ENCODE results near the gene CRTC1.

CRTC1 gene

DNA sequence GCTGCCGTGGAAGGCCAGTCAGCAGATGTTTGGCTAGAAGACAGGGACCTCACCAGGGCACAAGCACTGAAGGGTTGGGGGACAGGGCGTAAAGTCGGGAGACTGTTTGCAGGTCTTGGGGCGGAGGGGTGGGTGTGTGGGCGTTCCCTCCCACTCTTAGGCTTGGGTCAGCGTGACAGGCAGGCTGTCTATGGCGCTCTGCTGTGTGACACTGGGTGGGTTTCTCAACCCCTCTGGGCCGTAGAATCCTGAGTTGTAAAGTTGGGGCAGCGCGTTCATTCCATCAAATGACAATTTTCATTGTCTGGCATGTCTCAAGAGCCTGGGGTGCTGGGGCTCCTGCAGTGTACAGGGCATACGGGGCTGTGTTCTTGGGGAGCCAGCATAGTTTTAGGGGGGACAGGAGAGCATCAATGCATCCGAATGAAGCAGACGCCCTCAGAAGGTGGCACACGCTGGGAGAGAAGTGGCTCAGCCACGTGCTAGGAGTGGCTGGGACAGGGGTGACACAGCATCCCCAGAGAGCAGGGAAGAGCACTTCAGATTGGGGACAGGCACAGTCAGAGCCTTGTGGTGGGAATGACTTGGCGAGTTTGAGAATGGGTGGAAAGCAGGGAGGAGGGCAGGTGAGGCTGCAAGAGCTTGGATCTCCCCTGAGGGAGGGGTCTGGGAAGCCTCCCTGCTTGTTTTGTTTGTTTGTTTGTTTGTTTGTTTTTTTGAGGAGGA, 4.4 kb downstream of the CRTC1 start:
- no peak for DNase-seq
- in situ Hi-C loops (cut with MboI; ENCODE audit: low pct_unique_long_range_greater_than_20kb, low sequenced_read_pairs): no loop called here

DNA sequence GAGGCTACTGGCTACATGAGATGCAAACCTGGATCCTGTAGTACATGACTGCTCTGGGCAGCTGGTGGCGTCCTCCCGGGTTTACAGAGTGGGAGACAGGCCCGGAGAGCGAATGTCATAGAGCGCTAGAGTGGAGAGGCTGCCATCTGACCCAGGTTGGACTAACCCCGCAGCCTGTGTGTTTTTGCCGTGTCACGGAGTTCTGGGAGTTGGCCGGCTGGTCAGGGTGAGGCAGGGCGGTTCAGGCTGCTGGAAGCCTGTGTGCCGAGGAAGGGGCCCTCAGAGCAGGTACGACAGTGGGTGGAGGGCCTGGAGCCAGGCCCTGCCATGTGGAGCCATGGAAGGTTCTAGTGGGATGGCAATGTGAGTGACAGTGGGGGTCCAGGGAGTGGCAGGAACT, 12.5 kb downstream of the CRTC1 start:
- no peak for DNase-seq
- in situ Hi-C loops (cut with MboI; ENCODE audit: low pct_unique_long_range_greater_than_20kb, low sequenced_read_pairs): no loop called here

DNA sequence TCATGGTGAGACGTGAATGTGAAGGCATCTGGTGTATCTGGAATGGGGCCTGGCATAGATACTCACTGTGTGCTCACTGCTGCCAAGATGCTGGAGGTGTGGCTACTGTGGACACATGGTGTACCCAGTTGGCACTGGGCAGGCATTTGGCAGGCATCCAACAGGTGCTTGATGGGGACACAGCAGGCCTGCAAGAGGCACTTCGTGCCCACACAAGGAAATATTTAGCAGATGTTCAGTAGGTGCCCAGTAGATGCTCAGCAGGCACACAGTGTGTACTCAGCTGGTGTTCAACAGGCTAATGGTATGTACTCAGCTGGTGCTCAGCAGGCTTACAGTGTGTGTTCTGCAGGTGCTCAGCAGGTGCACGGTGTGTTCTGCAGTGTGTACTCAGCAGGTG, 14.2 kb downstream of the CRTC1 start:
- in situ Hi-C loops (cut with MboI; ENCODE audit: low pct_unique_long_range_greater_than_20kb, low sequenced_read_pairs): no loop called here
- DNase-seq: no peak

DNA sequence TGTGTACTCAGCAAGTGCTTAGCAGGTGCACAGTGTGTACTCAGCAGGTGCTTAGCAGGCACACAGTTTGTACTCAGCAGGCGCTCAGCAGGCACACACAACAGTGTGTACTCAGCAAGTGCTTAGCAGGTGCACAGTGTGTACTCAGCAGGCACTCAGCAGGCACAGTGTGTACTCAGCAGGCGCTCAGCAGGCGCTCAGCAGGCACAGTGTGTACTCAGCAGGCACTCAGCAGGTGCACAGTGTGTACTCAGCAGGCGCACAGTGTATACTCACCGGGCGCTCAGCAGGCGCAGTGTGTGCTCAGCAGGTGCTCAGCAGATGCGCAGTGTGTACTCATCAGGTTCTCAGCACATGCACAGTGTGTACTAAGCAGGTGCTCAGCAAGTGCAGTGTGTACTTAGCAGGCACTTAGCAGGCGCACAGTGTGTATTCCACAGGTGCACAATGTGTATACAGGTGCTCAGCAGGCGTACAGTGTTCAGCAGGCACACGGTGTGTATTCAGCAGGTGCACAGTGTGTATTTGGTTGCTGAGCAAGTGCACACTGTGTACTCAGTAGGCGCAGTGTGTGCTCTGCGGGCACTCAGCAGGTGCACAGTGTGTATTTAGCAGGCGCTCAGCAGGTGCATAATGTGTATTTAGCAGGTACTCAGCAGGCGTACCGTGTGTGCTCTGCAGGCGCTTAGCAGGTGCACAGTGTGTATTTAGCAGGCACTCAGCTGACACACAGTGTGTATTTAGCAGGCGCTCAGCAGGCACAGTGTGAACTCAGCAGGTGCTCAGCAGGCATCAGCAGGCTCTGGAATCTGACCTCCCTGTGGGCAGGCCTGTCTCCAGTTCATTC, 15.1 kb downstream of the CRTC1 start:
- in situ Hi-C loops (cut with MboI; ENCODE audit: low pct_unique_long_range_greater_than_20kb, low sequenced_read_pairs): no loop called here
- no peak for DNase-seq

DNA sequence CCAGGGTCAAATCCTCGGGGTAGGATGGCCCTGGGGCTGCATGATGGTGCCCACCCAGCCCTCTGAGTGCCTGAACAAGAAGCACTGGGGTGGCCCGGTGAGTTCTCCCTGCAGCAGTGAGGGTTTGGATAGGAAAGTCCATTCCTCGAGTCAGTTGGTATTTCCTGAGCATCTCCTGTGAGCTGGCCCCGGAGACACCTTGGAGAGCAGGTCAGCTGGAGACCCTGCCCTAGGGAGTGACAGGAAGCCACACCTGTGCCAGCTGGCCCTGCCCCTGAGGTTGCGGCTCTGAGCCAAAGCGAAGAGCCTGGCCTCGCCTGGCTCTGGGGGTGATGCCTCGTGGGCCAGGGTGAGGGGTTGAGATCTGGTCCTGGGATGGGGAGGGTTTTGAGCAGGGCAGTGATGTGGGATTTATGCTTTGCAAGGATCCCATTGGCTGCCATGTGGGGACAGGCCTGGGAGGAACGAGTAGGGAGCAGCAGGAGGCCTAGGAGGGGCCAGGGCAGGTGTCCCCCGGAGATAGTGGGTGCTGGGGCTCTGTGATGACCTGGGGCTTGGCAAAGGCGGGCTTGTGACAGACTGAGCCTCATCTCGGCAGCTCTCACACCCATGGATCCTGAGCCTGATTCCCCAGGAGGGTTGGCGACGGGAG, 16.0 kb downstream of the CRTC1 start:
- in situ Hi-C loops (cut with MboI; ENCODE audit: low pct_unique_long_range_greater_than_20kb, low sequenced_read_pairs): no loop called here
- DNase-seq: no peak

DNA sequence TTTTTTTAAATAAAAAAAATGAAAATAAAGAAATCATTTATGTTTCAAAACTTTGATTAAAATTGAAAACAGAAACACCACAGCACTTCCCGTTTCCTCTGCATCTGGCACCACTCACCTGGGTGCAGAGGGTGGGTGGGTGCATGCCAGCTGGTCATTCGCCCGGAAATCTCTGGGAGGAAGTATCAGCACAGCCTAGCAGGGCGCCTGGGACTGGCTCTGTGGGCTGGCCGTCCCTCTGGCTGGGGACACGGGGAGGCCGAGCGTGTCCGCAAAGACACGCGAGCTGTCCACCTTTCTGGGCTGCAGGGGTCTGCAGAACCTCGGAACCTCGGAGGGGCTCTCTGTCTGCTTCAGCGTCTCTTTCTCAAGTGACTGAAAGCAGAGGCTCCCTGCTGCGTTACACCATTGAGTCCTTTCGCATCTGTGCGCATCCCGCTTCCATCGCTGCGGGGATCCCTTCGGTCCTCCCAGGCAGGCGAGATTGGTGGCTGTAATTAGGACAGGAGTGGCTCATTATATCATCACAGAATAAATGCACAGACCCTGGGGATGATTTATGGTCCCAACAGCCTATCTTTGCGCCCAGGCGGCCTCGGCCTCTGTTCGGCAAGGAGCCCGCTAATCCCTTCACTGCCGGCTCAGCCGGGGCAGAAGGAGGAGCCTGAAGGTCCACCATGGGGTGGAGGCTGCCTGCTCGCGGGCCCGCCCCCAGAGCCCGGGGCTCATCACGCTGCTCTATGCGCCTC, 17.2 kb downstream of the CRTC1 start:
- in situ Hi-C loops (cut with MboI; ENCODE audit: low pct_unique_long_range_greater_than_20kb, low sequenced_read_pairs): no loop called here
- DNase-seq: no peak

DNA sequence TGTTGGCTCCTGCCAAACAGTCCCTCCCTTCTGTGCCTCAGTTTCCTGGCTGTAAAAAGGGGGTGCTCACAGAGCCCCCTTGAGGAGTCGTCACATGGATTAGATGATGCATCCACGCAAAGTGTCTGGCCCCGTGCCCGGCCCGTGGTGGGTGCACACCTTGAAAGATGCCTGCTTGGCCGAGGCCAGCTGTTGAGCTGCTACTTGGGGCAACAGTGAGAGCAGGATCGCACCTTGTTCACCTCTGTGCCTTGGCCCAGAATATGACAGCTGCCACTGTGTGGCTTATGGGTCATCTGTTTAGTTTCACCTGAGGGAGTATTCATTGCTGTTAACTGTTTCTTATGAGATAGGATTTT, 17.7 kb downstream of the CRTC1 start:
- no peak for DNase-seq
- in situ Hi-C loops (cut with MboI; ENCODE audit: low pct_unique_long_range_greater_than_20kb, low sequenced_read_pairs): no loop called here

DNA sequence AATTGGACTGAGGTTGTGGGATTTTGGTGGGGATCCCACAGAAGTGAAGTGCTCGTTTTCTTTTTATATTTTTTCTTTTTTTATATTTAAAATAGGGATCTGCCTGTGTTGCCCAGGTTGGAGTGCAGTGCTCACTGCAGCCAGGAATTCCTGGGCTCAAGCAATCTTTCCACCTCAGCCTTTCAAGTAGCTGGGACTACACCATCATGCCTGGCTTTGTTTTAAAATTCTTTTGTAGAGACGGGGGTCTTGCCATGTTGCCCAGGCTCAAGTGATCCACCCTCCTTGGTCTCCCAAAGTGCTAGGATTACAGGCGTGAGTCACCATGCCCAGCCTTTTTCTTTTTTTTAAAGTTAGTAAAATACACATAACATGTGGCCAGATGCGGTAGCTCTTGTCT, 20.6 kb downstream of the CRTC1 start:
- in situ Hi-C loops (cut with MboI; ENCODE audit: low pct_unique_long_range_greater_than_20kb, low sequenced_read_pairs): no loop called here

DNA sequence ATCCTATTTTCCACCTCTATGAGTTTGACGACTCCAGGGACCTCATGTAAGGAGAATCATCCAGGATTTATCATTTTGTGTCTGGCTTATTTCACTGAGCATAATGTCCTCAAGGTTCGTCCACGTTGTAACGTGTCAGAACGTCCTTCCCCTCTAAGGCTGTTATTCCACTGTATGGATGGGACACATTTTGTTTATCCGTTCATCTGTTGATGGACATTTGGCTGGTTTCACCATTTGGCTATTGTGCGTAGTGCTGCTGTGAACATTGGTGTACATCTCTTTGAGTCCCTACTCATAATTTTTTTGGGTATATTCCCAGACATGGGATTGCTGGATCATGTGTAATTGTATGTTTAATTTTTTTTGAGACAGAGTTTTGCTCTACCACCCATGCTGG, 21.5 kb downstream of the CRTC1 start:
- in situ Hi-C loops (cut with MboI; ENCODE audit: low pct_unique_long_range_greater_than_20kb, low sequenced_read_pairs): no loop called here
- DNase-seq: no peak

More for the DNA sequence above, 20.6 kb downstream of the CRTC1 start:
- no peak for DNase-seq

DNA sequence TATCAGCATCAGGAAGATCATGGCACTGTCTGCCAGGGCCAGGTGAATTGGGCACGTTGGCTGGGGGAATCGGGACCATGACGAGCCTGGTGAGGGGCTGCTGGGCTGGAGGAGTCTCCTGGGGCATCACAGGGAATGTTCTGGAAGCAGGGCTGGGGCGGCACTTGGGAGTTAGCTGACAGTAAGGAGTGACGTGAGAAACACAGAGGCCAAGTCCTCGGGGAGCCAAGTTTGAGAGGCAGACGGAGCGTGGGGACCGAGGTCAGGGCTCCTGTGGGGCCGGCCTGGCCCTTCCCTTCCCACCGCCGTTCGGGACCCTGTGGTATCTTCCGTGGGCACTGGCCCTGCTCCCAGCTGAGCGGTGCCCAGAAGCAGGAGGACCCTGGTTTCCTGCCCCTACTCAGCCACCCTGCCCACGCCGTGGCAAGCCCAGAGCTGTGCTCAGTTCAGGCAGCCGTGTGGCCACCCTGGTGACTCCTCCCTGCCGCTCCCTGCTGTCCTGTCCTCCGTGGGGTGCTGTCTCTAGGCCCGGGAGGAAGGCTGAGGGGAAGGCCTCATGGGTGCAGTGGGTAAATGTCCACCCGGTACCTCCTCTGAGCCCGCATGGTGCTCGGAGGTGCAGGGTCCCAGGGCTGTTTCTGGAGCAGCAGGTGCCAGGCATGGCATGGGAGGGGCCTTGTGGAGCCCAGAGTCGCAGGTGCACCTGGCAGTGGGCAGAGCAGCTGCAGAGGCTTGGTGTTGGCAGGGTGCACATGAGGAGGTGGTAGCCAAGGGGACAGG, 25.2 kb downstream of the CRTC1 start:
- in situ Hi-C loops (cut with MboI; ENCODE audit: low pct_unique_long_range_greater_than_20kb, low sequenced_read_pairs): no loop called here
- no peak for DNase-seq

DNA sequence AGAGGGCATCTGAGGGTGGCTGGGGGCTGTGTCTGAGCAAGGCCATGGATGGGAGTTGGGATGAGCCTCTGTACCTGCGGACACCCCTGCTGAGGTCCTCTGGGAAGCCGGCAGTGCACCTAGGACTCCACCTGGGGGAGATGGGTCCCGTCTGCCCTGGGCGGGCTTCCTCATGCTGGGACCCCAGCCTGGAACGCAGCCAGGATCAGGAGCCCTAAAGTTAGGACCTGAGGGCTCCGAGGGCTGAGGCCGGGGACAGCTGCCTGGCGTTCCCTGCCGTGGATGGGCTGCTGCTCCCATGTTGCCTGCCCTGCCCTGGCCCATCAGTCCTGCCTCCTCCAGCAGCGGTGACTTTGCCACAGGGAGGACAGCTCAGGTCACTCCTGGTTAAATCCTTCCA, 26.1 kb downstream of the CRTC1 start:
- no peak for DNase-seq
- in situ Hi-C loops (cut with MboI; ENCODE audit: low pct_unique_long_range_greater_than_20kb, low sequenced_read_pairs): no loop called here

DNA sequence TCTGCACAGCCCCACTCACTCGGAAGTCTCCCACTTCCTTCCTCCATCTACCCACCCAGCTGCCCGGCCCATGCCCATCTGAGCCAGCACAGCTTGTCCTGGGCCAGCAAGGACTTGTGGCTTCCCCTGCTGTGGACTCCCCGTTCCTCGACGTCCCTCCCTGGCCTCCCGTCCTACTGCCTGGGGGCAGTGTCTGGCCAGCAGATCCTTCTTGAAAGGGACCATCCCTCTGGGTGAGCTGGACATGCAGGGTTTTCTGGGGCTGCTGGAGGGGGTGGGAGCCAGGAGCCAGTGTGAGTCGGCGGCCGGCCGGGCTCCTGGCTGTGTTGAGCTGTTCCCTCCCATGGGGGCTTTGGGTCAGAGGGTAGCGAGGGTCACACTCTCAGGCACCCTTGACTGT, 26.7 kb downstream of the CRTC1 start:
- in situ Hi-C loops (cut with MboI; ENCODE audit: low pct_unique_long_range_greater_than_20kb, low sequenced_read_pairs): no loop called here
- no peak for DNase-seq

DNA sequence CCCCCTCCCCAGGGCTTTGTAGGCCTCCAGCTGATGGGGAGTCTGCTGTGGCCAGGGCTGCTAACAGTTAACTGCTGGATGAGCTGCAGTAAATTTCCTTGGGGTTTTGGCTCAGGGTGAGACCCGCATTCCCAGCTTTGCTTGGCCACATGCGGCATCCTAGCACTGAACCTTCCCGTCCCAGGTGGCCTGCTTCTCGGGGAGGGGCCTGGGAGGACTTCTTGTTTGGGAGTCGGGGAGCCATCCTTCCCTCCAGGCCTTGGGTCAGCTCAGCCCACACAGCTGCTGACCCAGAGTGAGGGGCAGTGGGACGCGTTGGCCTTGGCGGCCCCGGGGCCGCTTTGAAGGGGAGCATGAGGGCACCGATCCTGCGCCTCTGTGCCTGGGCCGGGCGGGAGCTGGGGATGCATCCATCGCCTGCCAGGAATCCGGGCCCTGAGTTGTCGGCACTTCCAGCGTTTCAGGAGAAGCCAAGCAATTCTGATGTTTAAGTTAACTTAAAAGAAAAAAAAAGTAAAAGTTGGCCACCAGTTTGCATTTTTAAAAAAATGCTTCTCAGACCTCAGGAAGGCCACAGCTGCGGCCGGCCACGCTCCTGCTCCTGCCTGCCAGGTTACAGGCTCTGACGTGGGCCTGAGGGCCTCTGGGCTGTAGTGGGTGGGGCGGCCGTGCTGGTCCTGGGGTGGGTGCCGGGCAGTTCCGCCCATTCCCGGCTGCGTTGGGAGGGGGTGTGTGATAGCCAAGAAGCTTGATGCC, 27.7 kb downstream of the CRTC1 start:
- DNase-seq: no peak
- in situ Hi-C loops (cut with MboI; ENCODE audit: low pct_unique_long_range_greater_than_20kb, low sequenced_read_pairs): no loop called here

DNA sequence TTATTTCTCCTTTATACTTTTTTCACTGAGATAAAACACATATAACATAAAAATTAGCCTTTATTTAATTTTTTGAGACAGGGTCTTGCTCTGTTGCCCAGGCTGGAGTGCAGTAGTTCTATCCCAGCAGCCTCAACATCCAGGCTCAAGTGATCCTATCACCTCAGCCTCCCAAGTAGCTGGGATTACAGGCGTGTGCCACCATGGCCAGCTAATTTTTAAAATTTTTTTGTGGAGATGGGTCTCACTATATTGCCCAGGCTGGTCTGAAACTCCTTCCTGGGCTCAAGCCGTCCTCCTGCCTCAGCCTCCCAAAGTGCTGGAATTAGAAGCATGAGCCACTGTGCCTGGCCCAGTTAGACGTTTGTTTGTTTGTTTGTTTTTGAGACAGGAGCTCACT, 28.4 kb downstream of the CRTC1 start:
- in situ Hi-C loops (cut with MboI; ENCODE audit: low pct_unique_long_range_greater_than_20kb, low sequenced_read_pairs): no loop called here
- DNase-seq: no peak

DNA sequence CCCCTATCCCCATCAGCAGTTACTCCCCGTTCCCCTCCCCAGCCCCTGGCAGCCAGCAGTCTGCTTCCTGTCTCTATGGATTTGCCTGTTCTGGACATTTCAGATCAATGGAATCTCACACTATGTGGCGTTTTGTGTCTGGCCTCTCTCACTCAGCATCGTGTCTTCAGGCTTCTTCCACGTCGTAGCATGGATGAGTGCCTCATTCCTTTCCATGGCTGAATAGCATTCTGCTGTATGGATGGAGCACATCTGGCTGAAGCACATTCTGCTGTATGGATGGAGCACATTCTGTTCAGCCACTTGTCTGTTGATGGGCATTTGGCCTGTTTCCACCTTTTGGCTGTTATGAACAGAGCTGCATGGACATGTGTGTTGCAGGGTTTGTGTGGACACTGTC, 29.5 kb downstream of the CRTC1 start:
- in situ Hi-C loops (cut with MboI; ENCODE audit: low pct_unique_long_range_greater_than_20kb, low sequenced_read_pairs): no loop called here

DNA sequence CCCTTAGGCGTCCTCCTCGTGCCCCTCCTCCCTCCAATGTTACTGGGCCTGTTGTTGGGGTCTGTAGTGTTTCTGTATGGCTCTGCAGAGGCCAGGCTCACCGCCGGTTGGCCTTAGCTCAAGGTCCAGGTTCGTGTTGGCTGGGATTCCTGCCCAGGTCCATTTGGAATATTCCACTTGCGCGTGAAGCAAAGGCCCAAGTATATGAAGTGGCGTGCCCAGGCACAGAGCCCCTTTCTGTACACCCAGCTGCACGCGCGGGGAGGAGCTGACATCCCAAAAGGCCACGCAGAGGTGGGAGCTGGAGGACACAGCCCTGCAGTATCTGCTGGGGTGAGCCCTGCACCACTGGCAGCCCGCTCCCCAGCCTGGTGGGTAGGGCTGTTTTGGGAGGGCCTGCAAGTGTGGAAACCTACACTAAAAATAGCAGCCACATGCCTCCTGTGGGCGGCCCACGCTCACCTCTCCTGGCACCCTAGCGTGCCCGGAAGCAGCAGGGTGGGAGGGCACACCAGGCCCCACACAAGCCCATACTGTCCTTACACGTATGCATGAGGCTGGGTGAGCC, 30.2 kb downstream of the CRTC1 start:
- in situ Hi-C loops (cut with MboI; ENCODE audit: low pct_unique_long_range_greater_than_20kb, low sequenced_read_pairs): no loop called here
- DNase-seq: no peak

More for the DNA sequence above, 29.5 kb downstream of the CRTC1 start:
- no peak for DNase-seq

DNA sequence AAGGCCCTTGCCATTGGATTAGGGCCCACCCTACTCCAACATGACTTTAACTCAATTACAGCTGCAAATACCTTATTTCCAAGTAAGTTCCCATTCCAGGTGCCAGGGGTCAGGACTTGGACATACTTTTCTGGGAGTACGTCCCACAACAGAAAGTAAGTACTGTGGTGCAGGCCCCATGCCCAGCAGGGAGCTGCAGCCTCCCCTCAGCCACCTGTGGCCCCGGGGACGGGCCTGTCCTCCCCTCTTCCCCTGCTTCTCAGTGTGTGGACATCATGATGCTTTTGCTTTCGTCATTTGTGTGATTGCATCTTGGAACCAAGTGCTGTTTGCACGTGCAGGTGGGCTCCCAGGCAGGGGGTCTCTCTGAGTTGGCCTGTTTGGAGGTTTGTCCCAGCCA, 31.9 kb downstream of the CRTC1 start:
- in situ Hi-C loops (cut with MboI; ENCODE audit: low pct_unique_long_range_greater_than_20kb, low sequenced_read_pairs): no loop called here
- no peak for DNase-seq

DNA sequence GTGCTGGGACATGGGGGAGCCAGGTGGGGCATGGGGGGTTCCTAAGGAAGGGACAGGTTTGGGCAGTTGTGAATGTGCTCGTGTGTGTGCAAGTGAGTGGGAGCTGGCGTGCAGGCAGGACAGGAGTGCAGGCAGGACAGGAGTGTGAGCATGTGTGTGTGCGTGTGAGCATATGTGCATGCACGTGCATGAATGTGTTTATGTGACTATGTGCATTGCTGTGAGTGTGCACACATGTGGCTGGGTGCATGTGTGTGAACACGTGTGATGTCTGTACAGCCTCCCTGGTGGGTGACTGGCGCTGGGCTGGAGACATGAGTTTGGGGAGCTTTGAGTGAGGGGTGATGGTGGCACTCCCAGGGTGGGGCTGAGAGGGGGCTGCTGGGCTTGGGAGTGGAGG, 33.4 kb downstream of the CRTC1 start:
- DNase-seq: no peak
- in situ Hi-C loops (cut with MboI; ENCODE audit: low pct_unique_long_range_greater_than_20kb, low sequenced_read_pairs): no loop called here
